ENCODE data around the gene PGP.

- no peak for TF ChIP-seq BHLHE40 (IDR thresholded peaks at IDR 0.05; ENCODE audit: borderline replicate concordance)
- no peak for TF ChIP-seq FOXK2 (IDR thresholded peaks at IDR 0.05)
- peak; percentile 96 for TF ChIP-seq FOXM1 (IDR thresholded peaks at IDR 0.05; ENCODE audit: borderline replicate concordance)
- TF ChIP-seq LEF1 (IDR thresholded peaks at IDR 0.05; ENCODE audit: borderline replicate concordance): no peak; the same call in 1 of the 2 replicates
- TF ChIP-seq ELF4 (IDR thresholded peaks at IDR 0.05): peak; percentile 66; the same call in 1 of the 2 replicates
- TF ChIP-seq SUZ12 (IDR thresholded peaks at IDR 0.05): no peak
- no peak for TF ChIP-seq L3MBTL2 (conservative IDR thresholded peaks at IDR 0.05)
- TF ChIP-seq PKNOX1 (IDR thresholded peaks at IDR 0.05): no peak
- peak; percentile 74; the same call in 1 of the 2 replicates for TF ChIP-seq HDGF (IDR thresholded peaks at IDR 0.05; ENCODE audit: borderline replicate concordance)
- TF ChIP-seq SP1 (IDR thresholded peaks at IDR 0.05): no peak
- TF ChIP-seq ARNT (IDR thresholded peaks at IDR 0.05): 0 out of 2 replicates have a peak, but pooled peaks have one; percentile 18
- TF ChIP-seq FOXA1 (IDR thresholded peaks at IDR 0.05): no peak
- TF ChIP-seq ZNF384 (IDR thresholded peaks at IDR 0.05): no peak
- TF ChIP-seq NFRKB (IDR thresholded peaks at IDR 0.05): no peak
Observed at GRCh38 chr16:2251296-2252111, 36.9 kb upstream of the PGP start, which contains the start of gene ECI1.

All from HEK293T (cell line).